Activated CD8-positive, alpha-beta T cell treated with anti-CD3 and anti-CD28 coated beads for 36 hours (primary cell): ENCODE results near the gene MAP2K6. TPM values are rescaled to one million over a fixed set of nuclear protein-coding genes. Genes with fewer than 3 reads are reported as not detected.

Experiments used
- ATAC-seq: fragments of 200-7000 bp; cut with Tn5 transposase; one replicate; pipeline ENCODE4 v1.10.0; 2021; ENCODE audit warnings: mild to moderate bottlenecking, moderate library complexity
- CTCF ChIA-PET: fragments of 350-600 bp; sonication (Branson Sonifier 250); formaldehyde crosslinking; loops from one replicate; lab custom pipeline; 2021; ENCODE audit warnings: antibody characterized with exemption; lab: Charles Lee
- POLR2A ChIA-PET: fragments of 350-600 bp; sonication (Branson Sonifier 250); formaldehyde crosslinking; loops from one replicate; lab custom pipeline; 2021; ENCODE audit warnings: antibody characterized with exemption; lab: Charles Lee
- DNase-seq: peaks from one replicate; pipeline ENCODE4 v3.0.0-alpha.2; 2020
- H3K27ac Mint-ChIP-seq: one replicate; pipeline ENCODE4 v1.8.0; 2021; ENCODE audit warnings: mild to moderate bottlenecking, mixed read lengths
- H3K27me3 Mint-ChIP-seq: one replicate; pipeline ENCODE4 v1.8.0; 2021; ENCODE audit warnings: mixed read lengths
- H3K36me3 Mint-ChIP-seq: one replicate; pipeline ENCODE4 v1.8.0; 2021; ENCODE audit warnings: low read depth, mixed read lengths
- H3K4me1 Mint-ChIP-seq: one replicate; pipeline ENCODE4 v1.8.0; 2021; ENCODE audit warnings: low read depth, mixed read lengths
- H3K4me3 Mint-ChIP-seq: one replicate; pipeline ENCODE4 v1.8.0; 2021; ENCODE audit warnings: mild to moderate bottlenecking, moderate library complexity, mixed read lengths
- H3K9me3 Mint-ChIP-seq: one replicate; pipeline ENCODE4 v1.8.0; 2021; ENCODE audit warnings: mixed read lengths
- CTCF ChIP-seq: fragments of 200-600 bp; IDR thresholded peaks from one replicate; pipeline ENCODE4 v1.8.0; 2022; ENCODE audit warnings: antibody characterized with exemption, mild to moderate bottlenecking
- intact Hi-C: fragments of 100-400 bp; cut with micrococcal nuclease; formaldehyde crosslinking; loops from one replicate; pipeline ENCODE4 v1.10.0; 2022
- total RNA-seq, 2 experiments: library from RNA; stranded (reverse); gene quantifications; one replicate each; pipeline ENCODE4 v1.2.3, GENCODE V29; 2021

MAP2K6 gene
- total RNA-seq, 2 experiments from 2014 or later: 3.2 to 3.3 TPM

DNA sequence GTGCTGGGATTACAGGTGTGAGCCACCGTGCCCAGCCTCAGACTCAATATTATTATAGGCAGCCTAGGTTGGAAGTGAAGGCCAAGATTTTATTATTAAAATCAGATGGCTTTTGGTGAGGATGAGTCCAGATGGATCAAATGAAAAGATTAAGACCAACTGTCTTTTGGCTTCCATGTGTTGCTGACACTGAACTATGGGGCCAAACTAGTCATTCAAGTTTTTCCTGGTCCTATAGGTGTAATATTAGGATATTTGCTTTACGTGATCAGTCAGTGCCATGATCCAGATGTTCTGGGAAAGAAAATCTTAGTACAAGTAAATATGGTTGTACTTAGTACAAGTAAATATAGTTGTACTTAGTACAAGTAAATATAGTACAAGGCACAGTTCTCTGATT, 140.6 kb downstream of the MAP2K6 start:
- ATAC-seq: no peak
- TF ChIP-seq CTCF: no peak
- ChIA-PET CTCF (interaction anchor here (1.4 kb wide), 1 partner anchor 14 kb away, joined by 4 read pairs; no protein-coding TSS in a partner anchor), POLR2A (no interaction called here)
- no peak overlapping the region for H3K4me3 Mint-ChIP-seq
- peaks cover 2% of the 10 kb centered on the region for H3K9me3 Mint-ChIP-seq
- H3K36me3 Mint-ChIP-seq: peaks cover 13% of the 10 kb centered on the region
- H3K27ac Mint-ChIP-seq: no peak overlapping the region
- intact Hi-C loops: no loop called here
- H3K4me1 Mint-ChIP-seq: no peaks in the 10 kb centered on the region
- DNase-seq: no peak
- no peaks in the 10 kb centered on the region for H3K27me3 Mint-ChIP-seq

- POLR2A ChIA-PET: no interaction called here
- peaks cover 11% of the 10 kb centered on the region for H3K36me3 Mint-ChIP-seq
- no peak overlapping the region for H3K27ac Mint-ChIP-seq
- no peaks in the 10 kb centered on the region for H3K4me1 Mint-ChIP-seq
- DNase-seq (no peak), ATAC-seq (no peak)
- no peaks in the 10 kb centered on the region for H3K9me3 Mint-ChIP-seq
- CTCF ChIA-PET: interaction anchor here (1.9 kb wide), 1 partner anchor 11 kb away, joined by 5 read pairs; no protein-coding TSS in a partner anchor
- H3K27me3 Mint-ChIP-seq: no peaks in the 10 kb centered on the region
- no peak overlapping the region for H3K4me3 Mint-ChIP-seq
- TF ChIP-seq CTCF: no peak
- intact Hi-C loops: no loop called here
Observed at GRCh38 chr17:69557339-69557738, 142.8 kb downstream of the MAP2K6 start.

- no peaks in the 10 kb centered on the region for H3K4me1 Mint-ChIP-seq
- no peak overlapping the region for H3K27ac Mint-ChIP-seq
- H3K36me3 Mint-ChIP-seq: peaks cover 2% of the 10 kb centered on the region
- CTCF ChIA-PET: interaction anchor here (1.9 kb wide), 1 partner anchor 10 kb away, joined by 5 read pairs; no protein-coding TSS in a partner anchor
- H3K9me3 Mint-ChIP-seq: no peaks in the 10 kb centered on the region
- intact Hi-C loops: no loop called here
- no peaks in the 10 kb centered on the region for H3K27me3 Mint-ChIP-seq
- ATAC-seq: no peak
- TF ChIP-seq CTCF: no peak
- no peak overlapping the region for H3K4me3 Mint-ChIP-seq
- DNase-seq: no peak
- POLR2A ChIA-PET: no interaction called here
Observed at GRCh38 chr17:69558796-69559195, 144.3 kb downstream of the MAP2K6 start.

DNA sequence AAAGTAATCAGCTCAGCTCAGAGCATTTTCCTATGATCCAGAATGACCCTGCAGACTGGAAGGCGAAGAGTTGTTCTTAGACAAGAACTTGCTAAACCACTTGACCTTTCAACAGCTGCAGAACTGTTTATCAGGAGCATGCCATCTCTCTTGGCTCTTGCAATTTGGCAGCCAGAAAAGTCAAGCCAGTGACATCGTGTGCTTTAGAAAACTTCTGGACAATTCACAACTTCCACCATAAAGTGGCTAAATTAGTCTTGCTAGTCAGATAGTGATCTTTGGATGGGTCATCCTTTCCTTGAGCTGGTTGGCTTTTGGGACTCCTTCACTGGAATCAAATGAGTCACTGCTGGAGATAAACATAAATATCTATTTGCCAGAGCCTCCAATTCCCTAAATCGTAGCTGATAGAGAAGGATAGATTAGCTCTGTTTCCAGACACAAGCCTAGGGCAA, 146.5 kb downstream of the MAP2K6 start:
- ChIA-PET POLR2A (interaction anchor here (0.5 kb wide), 1 partner anchor 200 kb away, joined by 3 read pairs; no protein-coding TSS in a partner anchor), CTCF (interaction anchor here (0.9 to 1.5 kb wide), 3 partner anchors 10 to 583 kb away, joined by 3 read pairs; no protein-coding TSS in a partner anchor)
- Mint-ChIP-seq H3K9me3 (no peaks in the 10 kb centered on the region), H3K4me3 (no peak overlapping the region), H3K27ac (no peak overlapping the region), H3K27me3 (no peaks in the 10 kb centered on the region), H3K4me1 (no peaks in the 10 kb centered on the region), H3K36me3 (no peaks in the 10 kb centered on the region)
- intact Hi-C loops: loop anchor here (10.0 kb wide), 1 partner anchor 994 kb away; no protein-coding TSS in a partner anchor
- ATAC-seq: no peak
- no peak for DNase-seq
- no peak for TF ChIP-seq CTCF

DNA sequence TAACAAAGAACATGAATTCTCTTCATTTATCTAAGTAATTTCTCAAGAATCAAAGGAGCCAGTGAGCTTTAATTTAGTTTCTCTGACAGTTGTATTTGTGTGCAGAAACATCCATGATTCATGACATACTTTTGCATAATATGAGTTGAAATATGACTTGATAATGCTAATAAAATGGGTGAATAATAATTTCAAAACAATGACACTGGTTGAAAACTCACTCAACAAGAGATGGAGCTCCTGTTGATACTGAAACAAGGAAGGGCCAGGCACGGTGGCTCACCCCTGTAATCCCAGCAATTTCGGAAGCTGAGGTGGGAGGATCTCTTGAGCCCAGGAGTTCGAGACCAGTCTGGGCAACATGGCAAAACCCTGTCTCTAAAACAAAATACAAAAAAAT, 147.0 kb downstream of the MAP2K6 start:
- Mint-ChIP-seq H3K4me3 (no peak overlapping the region), H3K4me1 (no peaks in the 10 kb centered on the region), H3K36me3 (no peaks in the 10 kb centered on the region), H3K9me3 (no peaks in the 10 kb centered on the region), H3K27ac (no peak overlapping the region), H3K27me3 (no peaks in the 10 kb centered on the region)
- ChIA-PET CTCF (interaction anchor here (0.9 to 1.5 kb wide), 3 partner anchors 10 to 582 kb away, joined by 3 read pairs; no protein-coding TSS in a partner anchor), POLR2A (no interaction called here)
- ATAC-seq: no peak
- intact Hi-C loops: loop anchor here (10.0 kb wide), 1 partner anchor 993 kb away; no protein-coding TSS in a partner anchor
- no peak for TF ChIP-seq CTCF
- DNase-seq: no peak
